Measurements from ENCODE around the gene SLA2. TPM values are rescaled to one million over a fixed set of nuclear protein-coding genes. Genes with fewer than 3 reads are reported as not detected.

SLA2 gene
- total RNA-seq, 1 experiment from 2014 or later, result 0.51 TPM

DNA sequence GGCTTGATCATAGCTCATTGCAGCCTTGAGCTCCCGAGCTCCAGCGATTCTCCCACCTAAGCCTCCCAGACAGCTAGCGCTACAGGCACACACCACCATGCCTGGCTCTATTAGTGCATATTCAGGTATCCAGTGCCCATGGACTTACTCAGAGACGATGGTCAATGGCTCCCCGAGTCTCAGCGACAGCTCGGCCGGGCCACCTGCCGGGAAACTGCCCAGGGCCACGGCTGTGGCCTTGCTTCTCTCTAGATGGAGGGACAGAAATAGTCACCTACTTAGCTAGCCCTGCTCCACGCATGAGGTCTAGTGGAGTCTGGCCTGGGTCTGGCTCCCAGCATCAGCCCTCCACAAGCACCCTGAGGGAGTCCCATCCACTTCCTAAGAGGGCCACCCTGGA lies 11.7 kb downstream of the SLA2 start:
- TF ChIP-seq EZH2phosphoT487 (IDR thresholded peaks at IDR 0.05; ENCODE audit: borderline replicate concordance, low read length) (no peak), CTCF (conservative IDR thresholded peaks at IDR 0.05; ENCODE audit: low read depth, low read length) (no peak), EZH2 (IDR thresholded peaks at IDR 0.05; ENCODE audit: low read length, unreplicated experiment) (no peak)
- no peaks in the 10 kb centered on the region for H3K4me1 ChIP-seq (ENCODE audit: insufficient read depth, low read length)
- no peaks in the 10 kb centered on the region for H3F3A ChIP-seq (ENCODE audit: low read length, unreplicated experiment)
- intact Hi-C loops (cut with micrococcal nuclease), result no loop called here
- ChIA-PET CTCF (no interaction called here), POLR2A (ENCODE audit: unreplicated experiment) (no interaction called here)
- H3K79me2 ChIP-seq (ENCODE audit: low read length), result no peaks in the 10 kb centered on the region
- H3K27me3 ChIP-seq (ENCODE audit: low read length), result no peaks in the 10 kb centered on the region
- H3K27ac ChIP-seq (ENCODE audit: low read length), result no peak overlapping the region
- DNase-seq (no peak), ATAC-seq (no peak)
- H4K20me1 ChIP-seq (ENCODE audit: low read length), result no peaks in the 10 kb centered on the region
- no peak overlapping the region for H2AFZ ChIP-seq (ENCODE audit: low read length)
- no peak overlapping the region for H3K4me2 ChIP-seq (ENCODE audit: low read length)
- H3K9me2 ChIP-seq (replicated peaks; ENCODE audit: low read length), result no peaks in the 10 kb centered on the region
- H3K9me3 ChIP-seq (ENCODE audit: low read length), result no peaks in the 10 kb centered on the region
- H3K4me3 ChIP-seq (ENCODE audit: low read length), result no peak overlapping the region
- no peaks in the 10 kb centered on the region for H3K36me3 ChIP-seq (ENCODE audit: low read depth, low read length)
- no TSS peak for BruUV-seq (replicated peaks)
- no peak overlapping the region for H3K9ac ChIP-seq (ENCODE audit: low read length)

DNA sequence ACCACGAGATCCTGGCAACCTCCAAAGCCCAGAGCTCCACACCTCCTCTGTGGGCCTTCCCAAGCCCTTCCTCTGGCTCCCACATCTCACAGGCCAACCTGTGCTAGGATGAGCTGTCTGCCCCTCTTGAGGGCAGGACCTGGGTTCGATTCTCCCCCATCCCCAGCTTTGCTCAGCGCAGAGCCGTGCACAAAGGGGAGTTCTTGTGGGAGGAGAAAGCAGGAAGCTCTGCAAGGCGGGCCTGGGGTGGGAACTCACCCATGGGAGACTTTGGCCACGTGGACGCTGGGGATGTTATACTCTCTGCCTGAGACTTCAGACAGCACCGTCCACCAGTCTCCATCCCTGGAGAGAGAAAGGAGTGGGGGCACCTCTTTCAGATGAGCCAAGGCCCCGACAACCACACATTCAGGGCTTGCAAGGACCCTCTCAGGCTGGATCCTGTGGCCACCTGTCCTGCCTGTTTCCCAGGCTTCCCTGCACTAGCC lies 12.7 kb downstream of the SLA2 start:
- BruUV-seq (replicated peaks), result no TSS peak
- Histone ChIP-seq H3K4me3 (ENCODE audit: low read length) (no peak overlapping the region), H3F3A (ENCODE audit: low read length, unreplicated experiment) (no peaks in the 10 kb centered on the region), H3K79me2 (ENCODE audit: low read length) (no peaks in the 10 kb centered on the region), H3K9me2 (replicated peaks; ENCODE audit: low read length) (no peaks in the 10 kb centered on the region), H3K4me2 (ENCODE audit: low read length) (no peak overlapping the region), H3K27me3 (ENCODE audit: low read length) (no peaks in the 10 kb centered on the region), H3K9ac (ENCODE audit: low read length) (no peak overlapping the region), H3K9me3 (ENCODE audit: low read length) (no peaks in the 10 kb centered on the region), H4K20me1 (ENCODE audit: low read length) (no peaks in the 10 kb centered on the region), H3K4me1 (ENCODE audit: insufficient read depth, low read length) (no peaks in the 10 kb centered on the region), H3K36me3 (ENCODE audit: low read depth, low read length) (no peaks in the 10 kb centered on the region), H3K27ac (ENCODE audit: low read length) (no peak overlapping the region), H2AFZ (ENCODE audit: low read length) (no peak overlapping the region)
- intact Hi-C loops (cut with micrococcal nuclease), result no loop called here
- CTCF ChIA-PET, result no interaction called here
- POLR2A ChIA-PET (ENCODE audit: unreplicated experiment), result no interaction called here
- no peak for ATAC-seq
- no peak for TF ChIP-seq EZH2 (IDR thresholded peaks at IDR 0.05; ENCODE audit: low read length, unreplicated experiment)
- TF ChIP-seq EZH2phosphoT487 (IDR thresholded peaks at IDR 0.05; ENCODE audit: borderline replicate concordance, low read length), result no peak
- TF ChIP-seq CTCF (conservative IDR thresholded peaks at IDR 0.05; ENCODE audit: low read depth, low read length), result no peak
- DNase-seq, result no peak

GRCh38 chr20:36632487-36633284 lies 13.3 kb downstream of the SLA2 start:
- no TSS peak for BruUV-seq (replicated peaks)
- intact Hi-C loops (cut with micrococcal nuclease), result no loop called here
- Histone ChIP-seq H3K4me2 (ENCODE audit: low read length) (no peak overlapping the region), H3K4me1 (ENCODE audit: insufficient read depth, low read length) (no peaks in the 10 kb centered on the region), H3K27me3 (ENCODE audit: low read length) (no peaks in the 10 kb centered on the region), H3K79me2 (ENCODE audit: low read length) (no peaks in the 10 kb centered on the region), H3K9me2 (replicated peaks; ENCODE audit: low read length) (no peaks in the 10 kb centered on the region), H3K36me3 (ENCODE audit: low read depth, low read length) (no peaks in the 10 kb centered on the region), H3K9ac (ENCODE audit: low read length) (no peak overlapping the region), H2AFZ (ENCODE audit: low read length) (no peak overlapping the region), H4K20me1 (ENCODE audit: low read length) (no peaks in the 10 kb centered on the region), H3K9me3 (ENCODE audit: low read length) (no peaks in the 10 kb centered on the region), H3F3A (ENCODE audit: low read length, unreplicated experiment) (no peaks in the 10 kb centered on the region), H3K27ac (ENCODE audit: low read length) (no peak overlapping the region), H3K4me3 (ENCODE audit: low read length) (no peak overlapping the region)
- no peak for TF ChIP-seq CTCF (conservative IDR thresholded peaks at IDR 0.05; ENCODE audit: low read depth, low read length)
- no peak for TF ChIP-seq EZH2 (IDR thresholded peaks at IDR 0.05; ENCODE audit: low read length, unreplicated experiment)
- TF ChIP-seq EZH2phosphoT487 (IDR thresholded peaks at IDR 0.05; ENCODE audit: borderline replicate concordance, low read length), result no peak
- ChIA-PET CTCF (no interaction called here), POLR2A (ENCODE audit: unreplicated experiment) (no interaction called here)
- no peak for ATAC-seq
- DNase-seq, result no peak
